AG08396 (cell line): Measurements from ENCODE around the gene GPBP1.
"Not testable (repeated sequence)": the region's sequence is repeated elsewhere in the genome, so short reads cannot be mapped to it uniquely, and the experiment has no call there.

Experiments used
- DNase-seq: peaks from one replicate; pipeline ENCODE4 v3.0.0; 2012; ENCODE audit warnings: low spot score, mixed read lengths

Gene GPBP1

DNA sequence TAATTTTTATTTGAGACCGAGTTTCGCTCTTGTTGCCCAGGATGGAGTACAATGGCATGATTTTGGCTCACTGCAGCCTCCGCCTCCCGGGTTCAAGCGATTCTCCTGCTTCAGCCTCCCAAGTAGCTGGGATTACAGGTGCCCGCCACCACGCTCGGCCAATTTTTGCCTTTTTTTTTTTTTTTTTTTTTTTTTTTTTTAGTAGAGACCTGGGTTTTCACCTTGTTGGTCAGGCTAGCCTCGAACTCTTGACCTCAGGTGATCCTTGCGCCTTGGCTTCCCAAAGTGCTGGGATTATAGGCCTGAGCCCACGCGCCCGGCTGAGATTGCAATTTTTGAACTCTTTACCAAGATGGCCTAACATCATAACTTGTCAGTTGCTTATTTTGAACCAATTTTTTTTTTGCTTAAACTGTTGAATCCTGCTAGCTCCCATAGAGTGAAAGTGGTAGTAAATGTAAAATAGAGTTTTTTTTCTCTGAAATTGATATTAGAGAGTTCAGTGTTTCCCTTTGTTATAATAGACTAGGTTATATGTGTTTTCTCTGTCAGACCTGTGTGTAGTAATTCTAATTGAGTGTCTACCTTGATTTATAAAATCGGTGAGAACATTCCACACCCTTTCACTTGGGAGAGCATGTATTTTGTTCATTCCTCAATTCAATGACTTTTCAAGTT lies 3.8 kb downstream of the GPBP1 start:
- DNase-seq: no peak

DNA sequence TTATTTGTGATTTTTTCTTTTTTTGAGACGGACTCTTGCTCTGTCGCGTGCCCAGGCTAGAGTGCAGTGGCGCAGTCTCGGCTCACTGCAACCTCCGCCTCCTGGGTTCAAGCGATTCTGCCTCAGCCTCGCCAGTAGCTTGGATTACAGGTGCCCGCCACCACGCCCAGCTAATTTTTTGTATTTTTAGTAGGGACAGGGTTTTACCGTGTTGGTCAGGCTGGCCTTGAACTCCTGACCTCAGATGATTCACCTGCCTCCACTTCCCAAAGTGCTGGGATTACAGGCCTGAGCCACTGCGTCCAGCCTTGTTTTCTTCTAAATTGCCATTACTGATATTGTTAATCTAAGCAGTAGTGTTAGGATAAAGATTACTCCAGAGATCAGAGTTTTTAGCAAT lies 4.4 kb downstream of the GPBP1 start:
- not testable (repeated sequence) for DNase-seq

GRCh38 chr5:57179262-57180200 lies 5.7 kb downstream of the GPBP1 start:
- no peak for DNase-seq

DNA sequence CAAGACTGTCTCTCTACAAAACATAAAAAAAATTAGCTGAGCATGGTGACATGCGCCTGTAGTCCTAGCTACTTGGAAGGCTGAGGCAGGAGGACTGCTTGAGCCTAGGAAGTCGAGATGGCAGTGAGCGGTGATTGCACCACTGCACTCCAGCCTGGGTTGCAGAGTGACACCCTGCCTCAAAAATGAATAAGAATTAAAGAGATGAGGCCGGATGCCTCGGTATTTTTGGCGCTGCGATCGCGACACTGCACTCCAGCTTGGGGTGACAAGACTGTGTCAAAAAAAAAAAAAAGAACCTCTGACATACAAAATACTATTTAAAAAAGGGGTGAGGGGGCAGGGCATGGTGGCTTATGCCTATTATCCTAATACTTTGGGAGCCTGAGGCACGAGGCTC lies 7.3 kb downstream of the GPBP1 start:
- DNase-seq: no peak

- no peak for DNase-seq
Measured at GRCh38 chr5:57184322-57184721, 10.5 kb downstream of the GPBP1 start.

DNA sequence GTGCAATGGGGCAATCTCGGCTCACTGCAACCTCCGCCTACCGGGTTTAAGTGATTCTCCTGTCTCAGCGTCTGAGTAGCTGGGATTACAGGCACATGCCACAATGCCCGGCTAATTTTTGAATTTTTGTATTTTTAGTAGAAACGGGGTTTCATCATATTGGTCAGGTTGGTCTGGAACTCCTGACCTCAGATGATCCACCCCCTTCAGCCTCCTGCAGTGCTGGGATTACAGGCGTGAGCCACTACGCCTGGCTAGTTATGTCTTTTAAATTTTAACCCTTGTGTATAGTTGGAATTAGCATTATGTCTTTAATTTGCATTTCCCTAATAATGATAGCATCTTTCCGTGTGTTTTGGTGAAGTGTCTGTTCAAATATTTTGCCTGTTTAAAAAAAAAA lies 11.5 kb downstream of the GPBP1 start:
- no peak for DNase-seq

- no peak for DNase-seq
Measured at GRCh38 chr5:57186194-57186593, 12.3 kb downstream of the GPBP1 start.

GRCh38 chr5:57187977-57188376 lies 14.1 kb downstream of the GPBP1 start:
- not testable (repeated sequence) for DNase-seq

- DNase-seq: no peak
Measured at GRCh38 chr5:57189515-57189914, 15.7 kb downstream of the GPBP1 start.

DNA sequence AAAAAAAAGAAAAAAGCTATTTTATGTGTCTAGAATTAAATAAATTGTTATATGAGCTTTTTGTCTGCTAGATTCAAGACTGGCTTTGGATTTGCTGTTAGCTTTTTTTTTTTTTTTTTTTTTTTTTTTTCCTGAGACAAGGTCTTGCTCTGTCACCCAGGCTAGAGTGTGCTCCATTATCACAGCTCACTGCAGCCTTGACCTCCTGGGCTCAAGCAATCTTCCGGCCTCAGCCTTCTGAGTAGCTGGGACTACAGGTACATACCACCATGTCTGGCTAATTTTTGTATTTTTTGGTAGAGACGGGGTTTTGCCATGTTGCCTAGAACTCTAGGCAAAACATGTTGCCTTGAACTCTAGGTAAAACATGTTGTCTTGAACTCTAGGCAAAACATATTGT lies 16.7 kb downstream of the GPBP1 start:
- no peak for DNase-seq

GRCh38 chr5:57191163-57191562 lies 17.3 kb downstream of the GPBP1 start:
- DNase-seq: no peak

- no peak for DNase-seq
Measured at GRCh38 chr5:57191986-57192385, 18.1 kb downstream of the GPBP1 start.

GRCh38 chr5:57192832-57193231 lies 19.0 kb downstream of the GPBP1 start:
- not testable (repeated sequence) for DNase-seq

DNA sequence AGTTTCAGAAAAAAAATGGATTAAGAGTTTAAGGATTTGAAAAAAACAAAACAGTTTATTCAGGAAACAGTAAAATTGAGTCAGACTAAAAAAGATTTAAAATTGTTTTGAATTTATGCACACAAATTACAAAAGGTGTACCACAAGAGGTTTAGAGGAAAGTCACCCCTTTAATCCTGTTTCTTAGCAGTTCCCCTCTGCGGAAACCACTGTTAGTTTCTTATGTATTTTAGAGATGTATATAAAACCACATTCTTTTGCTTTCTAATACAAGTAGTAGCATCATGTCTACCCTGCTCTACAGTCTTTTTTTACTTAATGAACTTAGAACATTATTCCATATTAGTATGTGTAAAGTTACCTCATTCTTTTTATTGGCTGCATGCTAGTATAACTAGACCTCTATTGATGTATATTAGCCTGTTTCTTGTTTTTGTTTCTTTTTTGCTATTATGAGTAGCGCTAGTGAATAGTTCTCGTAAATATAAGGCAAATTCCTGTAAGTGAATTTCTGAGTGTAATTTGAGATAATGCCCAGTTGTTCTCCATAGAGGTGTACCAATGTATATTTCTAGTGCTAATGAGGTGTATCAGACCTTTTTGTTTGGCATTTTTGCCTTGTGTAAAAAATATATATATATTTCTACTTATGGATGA lies 20.0 kb downstream of the GPBP1 start:
- no peak for DNase-seq

DNA sequence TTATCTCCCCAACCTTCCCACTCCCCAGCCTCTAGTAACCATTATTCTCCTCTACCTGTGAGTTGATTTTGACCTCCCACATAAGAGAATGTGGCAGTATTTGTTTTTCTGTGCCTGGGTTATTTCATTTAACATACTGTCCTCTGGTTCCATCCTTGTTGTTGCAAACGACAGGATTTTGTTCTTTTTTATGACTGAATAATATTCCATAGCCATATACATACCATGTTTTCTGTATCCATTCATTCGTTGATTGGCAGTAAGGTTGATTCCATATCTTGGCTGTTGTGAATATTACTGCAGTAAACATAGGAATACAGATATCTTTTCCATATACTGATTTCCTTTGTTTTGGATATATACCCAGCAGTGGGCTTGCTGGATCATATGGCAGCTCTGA lies 20.8 kb downstream of the GPBP1 start:
- DNase-seq: no peak

DNA sequence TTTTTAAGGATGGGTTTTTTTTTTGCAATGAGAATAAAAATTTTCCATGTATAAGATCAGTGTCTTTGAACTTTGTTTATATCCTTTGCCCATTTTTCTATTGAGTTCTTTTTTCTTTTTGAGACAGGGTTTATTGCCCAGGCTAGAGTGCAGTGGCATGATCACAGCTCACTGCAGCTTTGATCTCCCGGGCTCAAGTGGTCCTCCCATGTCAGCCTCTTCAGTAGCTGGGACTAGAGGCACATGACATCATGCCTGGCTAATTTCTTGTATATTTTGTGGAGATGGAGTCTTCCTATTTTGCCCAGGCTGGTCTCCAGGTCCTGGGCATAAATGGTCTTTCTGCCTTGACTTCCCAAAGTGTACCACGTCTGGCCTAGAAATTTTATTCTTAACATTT lies 21.2 kb downstream of the GPBP1 start:
- no peak for DNase-seq

GRCh38 chr5:57199866-57200265 lies 26.0 kb downstream of the GPBP1 start:
- no peak for DNase-seq

DNA sequence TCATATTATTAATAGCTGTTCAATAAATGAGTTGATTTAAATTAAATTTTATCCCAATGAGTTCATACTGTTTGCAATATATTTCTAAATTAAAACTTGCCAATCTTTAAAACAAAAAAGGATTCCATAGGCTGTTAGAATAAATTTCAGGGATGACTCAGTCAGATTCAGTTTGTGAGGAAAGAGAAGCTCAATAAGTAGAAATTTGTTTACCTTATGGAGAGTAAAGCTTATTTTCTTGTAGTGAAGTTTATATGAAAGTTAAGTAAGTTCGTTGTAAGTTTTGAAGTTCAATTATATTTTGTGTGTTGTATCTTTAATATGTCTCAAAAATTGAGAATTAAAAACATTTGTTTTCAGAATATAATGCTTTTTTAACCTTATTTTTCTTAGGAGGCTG lies 29.0 kb downstream of the GPBP1 start:
- DNase-seq: no peak

GRCh38 chr5:57207007-57207653 lies 33.3 kb downstream of the GPBP1 start:
- no peak for DNase-seq

DNA sequence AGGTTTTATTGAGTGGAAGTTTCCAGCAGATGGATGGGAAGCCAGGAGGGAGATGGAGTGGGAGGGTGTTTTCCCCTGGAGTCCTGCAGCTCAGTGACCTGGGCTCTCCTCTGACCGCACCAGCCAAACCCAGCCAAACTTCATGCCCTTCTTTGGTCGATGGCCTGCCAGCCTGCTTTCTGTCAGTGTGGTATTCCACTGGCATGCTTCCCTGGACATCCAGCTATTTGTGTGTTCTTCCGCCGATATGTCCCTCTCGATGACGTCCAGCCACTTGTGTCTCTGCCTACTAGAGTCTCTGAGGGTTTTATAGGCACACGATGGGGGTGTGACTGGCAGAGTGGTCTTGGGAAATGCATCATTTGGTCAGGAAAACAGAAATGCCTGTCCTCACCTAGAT lies 33.8 kb downstream of the GPBP1 start:
- DNase-seq: no peak

- no peak for DNase-seq
Measured at GRCh38 chr5:57209316-57210040, 35.6 kb downstream of the GPBP1 start.

DNA sequence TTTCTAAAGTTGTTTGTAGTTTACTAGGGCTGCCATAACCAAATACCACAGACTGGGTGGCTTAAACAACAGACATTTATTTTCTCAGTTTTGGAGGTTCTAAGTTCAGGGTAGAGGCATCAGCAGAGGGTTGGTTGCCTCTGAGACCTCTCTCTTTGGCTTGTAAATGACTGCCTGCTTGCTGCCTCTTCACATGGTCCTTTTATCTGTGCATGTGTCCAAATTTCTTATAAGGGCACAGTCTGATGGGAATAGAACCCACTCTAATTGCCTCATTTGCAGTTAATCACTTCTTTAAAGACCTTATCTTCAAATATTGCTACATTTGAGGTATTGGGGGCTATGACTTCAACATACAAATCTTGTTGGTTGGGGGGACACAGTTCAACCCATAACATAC lies 36.8 kb downstream of the GPBP1 start:
- no peak for DNase-seq
